HG03432 (cell line): ENCODE measurements around the gene ENOPH1.
A peak's percentile ranks its signal among the peaks of the same experiment; 100 is the strongest.

Experiments used
- ATAC-seq: cut with Tn5 transposase; IDR thresholded peaks from one replicate; pipeline ENCODE4 v1.9.1; 2021; ENCODE audit warnings: mild to moderate bottlenecking, moderate library complexity; ENCODE audit not compliant: unreplicated experiment

The ENOPH1 gene

DNA sequence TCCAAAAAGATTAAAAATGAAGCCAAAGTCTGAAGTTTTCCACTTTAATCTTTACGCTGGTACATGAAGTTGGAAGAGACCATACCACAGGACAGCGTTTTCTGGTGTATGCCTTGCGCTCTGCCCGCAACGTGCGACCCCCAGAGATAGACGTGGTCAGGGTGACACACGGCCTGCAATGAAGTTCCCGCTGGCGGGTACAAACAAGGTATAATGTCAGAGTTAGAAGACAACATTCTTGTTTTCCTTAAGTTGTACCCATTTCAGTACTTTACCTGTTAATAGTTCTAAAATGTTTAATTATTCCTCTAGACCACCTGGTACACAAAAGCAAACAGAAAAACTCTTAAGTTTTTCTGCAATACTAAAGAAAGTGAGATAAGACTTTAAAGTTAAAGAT, 4.9 kb upstream of the ENOPH1 start:
- ATAC-seq: no peak

- ATAC-seq: no peak
Measured at GRCh38 chr4:82428526-82428968, 1.8 kb upstream of the ENOPH1 start.

DNA sequence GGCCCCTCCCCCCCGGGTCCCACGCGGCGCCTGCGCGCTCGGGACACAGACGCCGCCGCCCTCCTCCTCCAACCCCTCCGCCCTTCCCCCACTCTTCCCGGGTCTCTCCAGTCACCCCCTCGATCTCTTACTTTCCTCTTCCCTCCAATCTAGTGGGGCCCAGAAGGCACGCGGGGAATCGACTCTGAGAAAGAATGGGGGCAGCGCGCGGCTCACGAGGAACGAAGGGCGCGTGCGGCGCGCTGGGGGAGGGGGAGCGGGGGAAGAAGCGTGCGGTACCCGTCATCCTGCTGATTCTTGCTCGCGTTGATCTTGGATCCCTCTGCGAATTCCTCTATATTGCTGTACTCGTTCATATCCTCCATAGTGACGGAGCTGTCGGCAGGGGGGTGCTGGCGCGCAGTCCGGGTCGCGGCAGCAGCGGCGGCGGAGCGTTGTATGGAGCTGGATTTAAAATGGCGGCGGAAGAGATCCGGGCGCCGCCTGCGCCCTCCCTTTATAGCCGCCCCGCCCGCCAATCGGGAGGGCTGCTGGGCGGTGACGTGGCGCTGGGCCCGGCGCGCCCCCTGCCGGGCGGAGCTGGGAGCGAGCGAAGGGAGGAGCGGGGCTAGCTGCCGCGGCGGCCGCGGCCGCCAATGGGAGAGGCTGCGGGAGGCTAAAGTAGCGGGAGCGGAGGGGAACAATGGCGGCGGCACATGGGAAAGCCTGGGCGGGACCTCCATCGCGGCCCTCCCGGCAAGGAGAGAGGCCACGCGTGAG, 1.2 kb upstream of the ENOPH1 start:
- ATAC-seq: peak; percentile 56

DNA sequence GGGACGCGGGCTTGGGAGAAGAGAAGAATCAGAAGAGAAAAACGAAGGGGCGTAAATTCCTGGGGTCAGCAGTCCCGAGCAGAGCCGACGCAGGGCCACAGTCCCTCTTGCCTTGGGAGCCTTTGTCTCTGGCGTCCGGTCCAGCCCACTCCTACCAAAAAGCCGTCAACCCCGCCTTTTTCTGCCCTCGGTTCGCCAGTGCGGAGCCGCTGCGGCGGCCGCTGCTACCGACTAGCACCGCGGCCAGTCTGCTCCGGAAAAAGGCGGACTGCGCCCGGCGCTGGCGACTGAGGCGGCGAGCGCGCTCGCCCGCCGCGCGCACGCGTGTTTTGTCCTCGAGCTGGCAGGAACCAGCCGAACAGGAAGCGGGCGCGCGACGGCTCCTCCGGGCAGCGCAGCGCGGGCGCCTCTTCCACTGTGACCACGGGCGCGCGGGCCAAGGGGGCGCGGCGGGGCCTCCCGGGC, 630 bp upstream of the ENOPH1 start:
- ATAC-seq: no peak

DNA sequence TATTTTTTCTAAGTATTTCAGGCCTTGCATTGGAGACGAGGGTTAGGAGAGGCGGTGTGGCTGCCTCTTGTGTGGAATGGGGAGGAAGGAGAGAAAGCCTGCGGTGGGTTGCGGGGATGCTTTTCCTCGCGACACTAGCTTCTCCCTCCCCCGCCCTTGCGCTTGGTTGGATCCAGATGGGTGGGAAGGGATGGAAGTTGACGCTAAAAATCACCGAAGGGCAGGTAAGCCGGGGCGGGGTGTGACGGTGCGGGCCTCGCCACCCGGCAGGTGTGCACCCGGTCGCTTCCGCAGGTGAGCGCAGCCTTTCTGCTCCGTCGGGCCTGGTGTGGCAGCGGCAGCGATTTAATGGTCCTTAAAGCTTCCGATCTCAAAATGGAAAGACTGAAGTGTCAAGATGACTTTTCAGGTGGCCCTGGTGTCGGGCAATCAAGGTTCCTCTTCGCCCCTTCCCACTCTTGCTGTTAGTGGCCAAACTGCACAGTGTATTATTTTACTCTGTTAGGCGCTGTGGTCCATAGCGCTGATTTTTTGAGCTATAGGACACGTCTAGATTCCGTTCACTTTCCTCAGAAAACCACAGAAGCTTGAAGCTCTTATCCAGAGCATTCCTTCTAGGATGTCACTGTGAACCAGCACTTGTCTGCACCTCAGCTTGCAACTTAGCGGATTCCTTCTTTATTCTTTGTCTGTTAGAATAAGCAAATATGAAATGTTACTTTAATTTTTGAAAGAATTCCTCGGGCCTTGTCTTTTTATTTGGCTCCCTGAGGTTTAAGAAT, 765 bp downstream of the ENOPH1 start:
- ATAC-seq: no peak

- no peak for ATAC-seq
Measured at GRCh38 chr4:82431831-82432230, 1.4 kb downstream of the ENOPH1 start.

DNA sequence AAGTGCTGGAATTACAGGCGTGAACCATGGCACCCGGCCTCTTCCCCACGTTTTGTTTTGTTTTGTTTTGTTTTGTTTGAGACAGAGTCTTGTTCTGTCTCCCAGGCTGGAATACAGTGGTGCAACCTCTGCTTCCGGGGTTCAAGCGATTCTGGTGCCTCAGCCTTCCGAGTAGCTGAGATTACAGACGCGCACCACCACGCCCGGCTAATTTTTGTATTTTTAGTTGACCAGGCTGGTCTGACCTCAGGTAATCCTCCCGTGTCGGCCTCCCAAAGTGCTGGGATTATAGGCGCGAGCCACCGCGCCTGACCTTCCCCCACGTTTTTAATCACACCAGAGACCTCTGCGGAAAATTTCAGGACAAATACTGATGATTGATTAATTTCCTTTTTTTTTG, 2.2 kb downstream of the ENOPH1 start:
- no peak for ATAC-seq

GRCh38 chr4:82433791-82434190, 3.4 kb downstream of the ENOPH1 start:
- no peak for ATAC-seq

DNA sequence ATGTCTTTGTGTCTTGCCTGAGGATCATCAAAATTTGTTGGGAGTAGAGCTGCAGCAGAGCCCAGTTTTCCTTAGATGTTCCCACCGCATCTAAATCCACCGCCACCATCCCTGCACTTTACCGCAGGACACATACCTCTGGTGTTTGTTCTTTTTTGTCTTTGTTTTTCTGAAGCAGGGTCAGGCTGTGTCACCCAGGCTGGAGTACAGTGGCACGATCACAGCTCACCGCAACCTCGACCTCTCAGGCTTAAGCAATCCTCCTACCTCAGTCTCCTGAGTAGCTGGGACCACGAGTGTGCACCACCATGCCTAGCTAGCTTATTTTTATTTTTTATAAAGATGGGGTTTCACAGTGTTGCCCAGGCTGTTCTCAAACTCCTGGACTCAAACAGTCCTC, 4.6 kb downstream of the ENOPH1 start:
- ATAC-seq: no peak

DNA sequence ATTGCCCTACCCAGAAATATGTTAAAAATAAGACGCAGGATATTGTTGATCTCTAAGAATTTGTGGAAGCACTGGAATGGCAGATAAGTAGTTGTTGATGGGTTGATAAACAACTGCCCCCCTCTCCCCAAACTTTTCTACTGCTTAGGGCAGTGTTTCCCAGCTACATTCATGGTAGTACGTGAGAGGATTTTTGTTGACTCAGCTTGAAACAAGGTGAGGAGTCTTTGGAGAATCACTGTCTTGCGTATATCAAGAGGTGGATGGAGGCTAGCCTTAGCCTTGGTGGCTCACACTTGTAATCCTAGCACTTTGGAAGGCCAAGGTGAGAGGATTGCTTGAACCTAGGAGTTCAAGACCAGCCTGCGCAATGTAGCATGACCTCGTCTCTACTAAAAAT, 5.7 kb downstream of the ENOPH1 start:
- ATAC-seq: no peak

- no peak for ATAC-seq
Measured at GRCh38 chr4:82436780-82437179, 6.4 kb downstream of the ENOPH1 start.

DNA sequence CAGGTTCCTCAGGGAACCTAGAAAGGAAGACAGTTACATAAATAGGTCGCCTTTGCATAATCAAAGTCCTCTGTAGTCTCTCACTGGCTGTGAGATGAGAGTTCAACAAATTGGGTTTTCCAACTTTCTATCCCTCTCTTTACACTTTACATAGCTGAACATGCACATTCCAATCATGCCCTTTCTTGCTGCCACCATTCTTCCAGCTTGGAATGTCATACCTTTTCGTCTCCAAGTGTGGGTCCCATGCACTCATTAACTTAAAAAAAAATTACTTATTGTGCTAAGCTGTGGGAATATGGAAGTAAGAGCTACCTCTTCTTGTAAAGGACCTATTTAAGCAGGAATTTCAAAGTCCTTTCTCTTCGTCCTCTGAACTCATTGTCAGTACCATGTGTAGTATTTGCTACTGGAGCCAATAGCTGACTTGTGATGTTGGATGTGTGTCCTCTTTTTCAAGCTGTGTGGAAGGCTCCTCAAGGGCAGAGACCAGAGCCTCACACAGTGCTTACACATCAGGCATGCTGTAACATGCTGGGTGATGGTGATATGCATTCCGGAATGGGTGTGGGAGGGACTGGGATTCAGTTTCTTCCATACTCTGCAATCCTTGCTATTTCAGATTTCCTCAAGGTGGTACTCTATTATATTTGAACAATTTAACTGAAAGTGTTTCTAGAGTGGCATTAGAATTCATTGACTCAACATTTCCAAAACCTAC, 7.1 kb downstream of the ENOPH1 start:
- ATAC-seq: no peak

- no peak for ATAC-seq
Measured at GRCh38 chr4:82439088-82439487, 8.7 kb downstream of the ENOPH1 start.

GRCh38 chr4:82447886-82448285, 17.5 kb downstream of the ENOPH1 start:
- ATAC-seq: no peak

DNA sequence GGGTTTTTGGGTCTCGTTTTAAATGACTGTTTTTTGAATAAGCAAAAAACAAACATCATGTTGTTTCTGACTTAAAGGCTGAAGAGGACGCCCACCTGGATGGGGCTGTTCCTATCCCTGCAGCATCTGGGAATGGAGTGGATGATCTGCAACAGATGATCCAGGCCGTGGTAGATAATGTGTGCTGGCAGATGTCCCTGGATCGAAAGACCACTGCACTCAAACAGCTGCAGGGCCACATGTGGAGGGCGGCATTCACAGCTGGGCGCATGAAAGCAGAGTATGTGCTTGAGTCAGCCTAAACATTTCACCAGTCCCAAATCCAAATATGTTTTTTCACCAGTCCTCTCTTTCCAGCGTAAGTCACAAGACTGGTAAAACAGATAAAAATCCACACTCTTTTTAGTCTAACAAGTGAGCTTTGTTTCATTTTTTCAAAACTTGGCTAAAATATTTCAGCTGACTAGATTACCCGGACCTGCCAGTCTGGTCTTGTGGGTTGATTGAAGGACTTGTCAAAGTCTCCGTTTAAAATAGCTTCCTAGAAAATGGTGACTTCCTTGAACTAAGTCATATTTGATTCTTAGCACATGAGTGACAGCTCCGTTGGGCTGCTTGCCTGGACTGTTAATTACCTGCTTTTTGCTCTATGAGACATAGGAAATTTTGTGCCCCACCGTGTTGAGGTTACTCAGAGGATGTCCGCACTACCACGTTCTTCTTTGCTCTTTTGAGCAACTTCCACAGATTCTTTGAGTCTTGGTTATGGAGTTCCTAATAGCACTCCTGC, 20.8 kb downstream of the ENOPH1 start:
- ATAC-seq: no peak

DNA sequence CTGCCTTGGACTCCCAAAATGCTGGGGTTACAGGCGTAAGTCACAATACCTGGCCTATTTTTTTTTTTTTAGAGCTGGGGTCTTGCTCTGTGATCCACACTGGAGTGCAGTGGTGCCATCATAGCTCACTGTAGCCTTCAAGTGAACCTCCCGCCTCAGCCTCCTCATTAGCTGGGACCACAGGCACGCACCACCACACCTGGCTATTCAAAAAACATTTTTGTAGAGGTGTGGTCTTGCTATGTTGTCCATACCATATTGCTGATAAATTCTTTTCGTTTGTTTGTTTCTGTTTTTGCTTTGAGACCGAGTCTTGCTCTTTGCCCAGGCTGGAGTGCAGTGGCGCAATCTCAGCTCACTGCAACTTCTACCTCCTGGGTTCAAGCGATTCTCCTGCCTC, 21.6 kb downstream of the ENOPH1 start:
- ATAC-seq: no peak

GRCh38 chr4:82457266-82457665, 26.9 kb downstream of the ENOPH1 start:
- ATAC-seq: no peak

- peak; percentile 57 for ATAC-seq
Measured at GRCh38 chr4:82458729-82459128, 28.3 kb downstream of the ENOPH1 start.

- ATAC-seq: no peak
Measured at GRCh38 chr4:82461710-82462109, 31.3 kb downstream of the ENOPH1 start.

GRCh38 chr4:82462415-82462831, 32.0 kb downstream of the ENOPH1 start:
- peak; percentile 84 for ATAC-seq

DNA sequence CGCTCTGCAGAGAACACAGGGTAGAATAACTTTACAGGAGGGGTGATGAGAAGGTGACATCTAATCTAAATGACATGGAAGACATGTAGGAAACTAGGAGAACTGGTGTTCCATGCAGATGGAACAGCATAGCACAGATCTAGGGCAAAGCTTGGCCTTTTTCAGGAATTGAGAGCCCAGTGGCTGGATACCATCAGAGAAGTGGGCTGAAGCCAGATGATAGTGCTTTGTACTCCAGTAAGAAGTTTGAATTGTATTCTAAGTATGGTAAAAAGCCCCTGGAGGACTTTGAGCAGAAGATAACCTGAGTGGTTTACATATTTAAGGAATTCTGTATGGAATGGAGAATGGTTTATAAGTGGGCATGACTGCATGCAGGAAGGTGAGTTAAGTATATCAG, 32.8 kb downstream of the ENOPH1 start:
- ATAC-seq: no peak
